Astrocyte of the hippocampus (primary cell): ENCODE results near the gene WFDC6.

Source experiments
- DNase-seq: peaks from one replicate; pipeline ENCODE4 v3.0.0; 2011; ENCODE audit warnings: low read depth, low spot score

WFDC6 gene

GRCh38 chr20:45515147-45515913, 24.0 kb downstream of the WFDC6 start, which contains the start of gene SPINT3:
Gene SPINT3 (minus strand): TSS chr20:45515622. CDS start chr20:45515608, 14 bp downstream.
- no peak for DNase-seq

GRCh38 chr20:45510242-45510862, 28.9 kb downstream of the WFDC6 start:
- no peak for DNase-seq

- no peak for DNase-seq
Observed at GRCh38 chr20:45509091-45509490, 30.2 kb downstream of the WFDC6 start.

GRCh38 chr20:45508068-45508886, 31.0 kb downstream of the WFDC6 start:
- DNase-seq, result no peak

GRCh38 chr20:45507011-45507820, 32.1 kb downstream of the WFDC6 start:
- DNase-seq, result no peak

GRCh38 chr20:45506398-45506797, 32.9 kb downstream of the WFDC6 start:
- no peak for DNase-seq

- DNase-seq, result no peak
Observed at GRCh38 chr20:45503403-45503802, 35.9 kb downstream of the WFDC6 start.

- no peak for DNase-seq
Observed at GRCh38 chr20:45502561-45502960, 36.7 kb downstream of the WFDC6 start.

- DNase-seq, result no peak
Observed at GRCh38 chr20:45501600-45501999, 37.7 kb downstream of the WFDC6 start.

- no peak for DNase-seq
Observed at GRCh38 chr20:45500022-45500421, 39.3 kb downstream of the WFDC6 start.

GRCh38 chr20:45497971-45498494, 41.2 kb downstream of the WFDC6 start:
- no peak for DNase-seq

GRCh38 chr20:45496166-45496565, 43.1 kb downstream of the WFDC6 start:
- DNase-seq, result no peak

- DNase-seq, result no peak
Observed at GRCh38 chr20:45495501-45495941, 43.8 kb downstream of the WFDC6 start.

- peak; percentile 4 for DNase-seq
Observed at GRCh38 chr20:45489083-45489531, 50.2 kb downstream of the WFDC6 start.

GRCh38 chr20:45487231-45487635, 52.0 kb downstream of the WFDC6 start:
- DNase-seq, result no peak

- DNase-seq, result no peak
Observed at GRCh38 chr20:45485388-45485787, 53.9 kb downstream of the WFDC6 start.

GRCh38 chr20:45484676-45485075, 54.6 kb downstream of the WFDC6 start:
- DNase-seq, result no peak
